HepG2 (cell line): ENCODE measurements around the gene RBFOX1. TPM values are rescaled to one million over a fixed set of nuclear protein-coding genes. Genes with fewer than 3 reads are reported as not detected.

ENCODE experiments used
- ATAC-seq: fragments of 200-7000 bp; cut with Tn5 transposase; 3 replicates; pipeline ENCODE4 v1.9.1; 2020; ENCODE audit warnings: mild to moderate bottlenecking, moderate library complexity
- BruUV-seq: library from RNA; stranded (reverse); fragments of 400-500 nt; replicated peaks from 2 replicates; lab custom pipeline; 2021; lab: Mats Ljungman, UMichigan
- CTCF ChIA-PET: fragments of 300-600 bp; formaldehyde crosslinking; extraction: SDS; loops from one replicate; lab custom pipeline; 2021; ENCODE audit warnings: low total read pairs, inconsistent platforms, low intra/inter-chr PET ratio; lab: Yijun Ruan, JAX
- POLR2A ChIA-PET: fragments of 350-600 bp; sonication (Branson Sonifier 250); formaldehyde crosslinking; loops from one replicate; lab custom pipeline; 2020; ENCODE audit warnings: antibody characterized with exemption, inconsistent platforms; lab: Yijun Ruan, JAX
- DNase-seq: peaks from one replicate; pipeline ENCODE4 v3.0.0-alpha.2; 2015; ENCODE audit warnings: low spot score
- FAIRE-seq: peaks from 3 replicates; lab custom pipeline; 2011; peaks lifted over from hg19 to GRCh38; lab: Jason Lieb, UNC
- H2AFZ ChIP-seq: one replicate; pipeline ENCODE4 v1.6.1; 2011; ENCODE audit warnings: low read length, inconsistent platforms
- H3K27ac ChIP-seq: fragments of 300-600 bp; 3 replicates; pipeline ENCODE4 v1.8.0; 2011; ENCODE audit warnings: mixed run types, mild to moderate bottlenecking, mixed read lengths, low read length, inconsistent platforms; ENCODE audit not compliant: insufficient read depth; ENCODE audit errors: extremely low read length
- H3K27me3 ChIP-seq, 2 experiments: fragments of 200-600 bp in 1 of 2; 2 replicates in 1 of 2; 3 replicates in 1 of 2; pipeline versions ENCODE4 v1.6.0 to v1.8.0; 2011; ENCODE audit warnings: low read length in 2 of 2, mild to moderate bottlenecking in 2 of 2, moderate library complexity in 2 of 2, inconsistent platforms in 1 of 2; ENCODE audit not compliant: insufficient read depth in 2 of 2, control insufficient read depth in 1 of 2
- H3K36me3 ChIP-seq, 2 experiments: fragments of 200-600 bp in 1 of 2; replicated peaks in 1 of 2; 2 replicates in 1 of 2; 3 replicates in 1 of 2; pipeline versions ENCODE4 v1.5.1 to v1.8.0; 2011; ENCODE audit warnings: low read length in 2 of 2, inconsistent platforms in 1 of 2; ENCODE audit not compliant: insufficient read depth in 2 of 2, control insufficient read depth in 1 of 2
- H3K4me1 ChIP-seq: 2 replicates; pipeline ENCODE4 v1.5.1; 2012; ENCODE audit warnings: low read length, inconsistent platforms; ENCODE audit not compliant: insufficient read depth
- H3K4me2 ChIP-seq: 2 replicates; pipeline ENCODE4 v1.6.0; 2011; ENCODE audit warnings: low read depth, low read length, inconsistent platforms
- H3K4me3 ChIP-seq, 3 experiments: fragments of 200-600 bp in 1 of 3; sonication (generic), shearing (Covaris generic) in 1 of 3; replicated peaks in 1 of 3; 2 replicates each; pipeline ENCODE4 v1.5.1; 2011 to 2016; ENCODE audit warnings: low read length in 3 of 3, inconsistent platforms in 2 of 3, low read depth in 2 of 3, mild to moderate bottlenecking in 2 of 3, control low read depth in 1 of 3, mixed read lengths in 1 of 3; ENCODE audit not compliant: insufficient read depth in 1 of 3
- H3K79me2 ChIP-seq: one replicate; pipeline ENCODE4 v1.6.1; 2011; ENCODE audit warnings: low read length, inconsistent platforms; ENCODE audit not compliant: insufficient read depth
- H3K9ac ChIP-seq: 2 replicates; pipeline ENCODE4 v1.6.0; 2011; ENCODE audit warnings: mild to moderate bottlenecking, low read depth, low read length, inconsistent platforms; ENCODE audit not compliant: insufficient read depth
- H3K9me3 ChIP-seq: 2 replicates; pipeline ENCODE4 v1.5.1; 2012; ENCODE audit warnings: mild to moderate bottlenecking, low read length
- H4K20me1 ChIP-seq: 2 replicates; pipeline ENCODE4 v1.6.0; 2011; ENCODE audit warnings: inconsistent platforms, mild to moderate bottlenecking, low read length, moderate library complexity; ENCODE audit not compliant: insufficient read depth
- ATF7 ChIP-seq, 2 experiments: fragments of 450-650 bp in 1 of 2; sonication (generic) in 1 of 2; formaldehyde crosslinking in 1 of 2; IDR thresholded peaks; 2 replicates each; pipeline versions ENCODE4 v1.4.0 to v1.6.1; 2016 to 2020; ENCODE audit warnings: antibody characterized with exemption in 1 of 2, mild to moderate bottlenecking in 1 of 2, missing genetic modification reagents in 1 of 2
- CREB3 ChIP-seq: sonication (generic); formaldehyde crosslinking; IDR thresholded peaks from 2 replicates; pipeline ENCODE4 v1.5.0; 2020; ENCODE audit warnings: missing genetic modification reagents
- ESRRA ChIP-seq: sonication (generic); formaldehyde crosslinking; IDR thresholded peaks from 2 replicates; pipeline ENCODE4 v1.5.1; 2020; ENCODE audit warnings: mild to moderate bottlenecking, low read depth, missing genetic modification reagents
- MEF2D ChIP-seq: sonication (generic); formaldehyde crosslinking; IDR thresholded peaks from 2 replicates; pipeline ENCODE4 v1.5.1; 2020; ENCODE audit warnings: mild to moderate bottlenecking, missing genetic modification reagents
- MIXL1 ChIP-seq: IDR thresholded peaks from 2 replicates; pipeline ENCODE4 v1.6.1; 2016
- MLXIP ChIP-seq: sonication (generic); formaldehyde crosslinking; IDR thresholded peaks from 2 replicates; pipeline ENCODE4 v1.9.0; 2021; ENCODE audit warnings: missing genetic modification reagents, borderline replicate concordance
- ZNF143 ChIP-seq: sonication (generic); formaldehyde crosslinking; IDR thresholded peaks from 2 replicates; pipeline ENCODE4 v1.4.0; 2020; ENCODE audit warnings: missing genetic modification reagents
- ZNF441 ChIP-seq: sonication (generic); formaldehyde crosslinking; IDR thresholded peaks from 2 replicates; pipeline ENCODE4 v1.7.0; 2021; ENCODE audit warnings: missing genetic modification reagents, borderline replicate concordance
- ZNF496 ChIP-seq: sonication (generic); formaldehyde crosslinking; IDR thresholded peaks from 2 replicates; pipeline ENCODE4 v1.8.1; 2023; ENCODE audit warnings: mild to moderate bottlenecking, moderate library complexity, missing genetic modification reagents; ENCODE audit not compliant: insufficient replicate concordance
- WGBS: methylation state at CpG from one replicate; pipeline ENCODE4 v1.1.6; 2017; ENCODE audit warnings: low lambda C conversion rate; 5-methylcytosine and 5-hydroxymethylcytosine counted together
- in situ Hi-C: cut with HindIII; loops from 2 replicates; pipeline ENCODE4 v1.10.0; 2017; ENCODE audit warnings: low pct_unique_long_range_greater_than_20kb; ENCODE audit not compliant: extremely low pct_ligation_motif_present
- intact Hi-C: fragments of 100-400 bp; cut with micrococcal nuclease; formaldehyde crosslinking; loops from one replicate; pipeline ENCODE4 v1.10.0; 2022; ENCODE audit not compliant: unreplicated experiment
- polyA plus RNA-seq, 8 experiments: library from polyadenylated mRNA; depleted of rRNA in 3 of 8; stranded (reverse) in 7 of 8; unstranded in 1 of 8; fragments of >200 nt; fragmentation: Illumina TruSeq in 4 of 8; extraction: Trizol in 4 of 8; gene quantifications; 2 replicates each; pipeline versions ENCODE4 v1.2.1 to v1.2.3, GENCODE V29; 2011 to 2016; ENCODE audit warnings: low read depth in 4 of 8, missing spikeins in 1 of 8, mixed read lengths in 1 of 8; ENCODE audit not compliant: insufficient read depth in 1 of 8
- total RNA-seq, 5 experiments: library from RNA; depleted of rRNA; stranded (reverse); fragments of >200 nt; fragmentation: Illumina TruSeq; extraction: Trizol; gene quantifications; 2 replicates each; pipeline ENCODE4 v1.2.3, GENCODE V29; 2016; ENCODE audit warnings: low read depth in 1 of 5

RBFOX1 gene
- total and polyA plus RNA-seq, 2 of the 13 experiments (the other 11 are each of a cell fraction or from before 2014, with no cell fraction given) = not detected

DNA sequence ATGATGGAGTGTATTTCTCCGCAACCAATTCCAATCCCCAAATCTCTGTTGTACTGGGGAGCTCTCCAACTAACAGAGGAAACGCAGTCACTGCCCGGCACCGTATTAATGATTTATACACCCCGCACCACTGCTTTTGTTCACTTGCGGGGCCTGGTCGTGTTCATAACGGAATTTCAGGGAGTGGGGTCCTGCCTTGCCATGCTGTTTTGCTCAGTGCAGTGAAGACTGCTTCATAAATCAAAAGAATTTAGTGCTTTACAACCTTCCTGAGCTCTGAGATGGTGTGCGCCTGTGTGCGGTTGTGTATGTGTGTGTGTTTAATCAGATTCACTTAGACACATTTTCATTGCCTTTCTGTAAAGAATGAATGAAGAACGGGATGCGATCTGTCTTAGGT is 18.5 kb upstream of the RBFOX1 start:
- peaks cover 1 to 16% of the 10 kb centered on the region in 2 experiments; a peak in 2 of 5 replicates for H3K27me3 ChIP-seq
- CTCF ChIA-PET = interaction anchor here (2.3 kb wide), 1 partner anchor 859 kb away, joined by 12 read pairs; no protein-coding TSS in a partner anchor
- ATAC-seq = no peak
- POLR2A ChIA-PET = no interaction called here
- WGBS = 70% methylated on average over 12 of the region's 12 CpGs
- no TSS peak for BruUV-seq
- no peak for FAIRE-seq
- TF ChIP-seq MEF2D (CRISPR knock-in tag) = no peak
- no peak for TF ChIP-seq CREB3
- TF ChIP-seq ATF7 (IDR thresholded peaks at IDR 0.05) = no peak
- no peak for TF ChIP-seq ATF7 (CRISPR knock-in tag; IDR thresholded peaks at IDR 0.05)
- TF ChIP-seq MLXIP (CRISPR knock-in tag) = no peak
- TF ChIP-seq ZNF441 = no peak
- TF ChIP-seq ZNF496 (CRISPR knock-in tag) = no peak
- TF ChIP-seq ZNF143 = no peak
- TF ChIP-seq ESRRA = no peak
- no peak for TF ChIP-seq MIXL1 (CRISPR knock-in tag)
- TF ChIP-seq, all 625 proteins: peak for 0
- Histone ChIP-seq H3K4me3 (no peak overlapping the region), H3K27ac (no peak overlapping the region), H3K9ac (no peak overlapping the region), H3K36me3 (no peaks in the 10 kb centered on the region), H3K79me2 (no peaks in the 10 kb centered on the region), H4K20me1 (no peaks in the 10 kb centered on the region), H3K4me1 (no peaks in the 10 kb centered on the region), H3K9me3 (0 out of 2 replicates have a peak, but pooled peaks cover 6% of the 10 kb centered on the region), H2AFZ (no peak overlapping the region), H3K4me2 (no peak overlapping the region)
- no peak for DNase-seq
- in situ Hi-C loops (no loop called here), intact Hi-C loops (loop anchor here (10.0 kb wide), 1 partner anchor 991 kb away; no protein-coding TSS in a partner anchor)
